SK-N-SH (cell line): ENCODE measurements around the gene ITGA2. TPM values are rescaled to one million over a fixed set of nuclear protein-coding genes. Genes with fewer than 3 reads are reported as not detected.

Source experiments
- CTCF ChIA-PET: fragments of 300-600, 350-600 bp; formaldehyde crosslinking; extraction: SDS; loops from one replicate; lab custom pipeline; 2021; lab: Yijun Ruan, JAX
- POLR2A ChIA-PET: fragments of 350-600 bp; sonication (Branson Sonifier 250); formaldehyde crosslinking; extraction: SDS; loops from one replicate; lab custom pipeline; 2020; ENCODE audit warnings: antibody characterized with exemption, inconsistent platforms; lab: Yijun Ruan, JAX
- DNase-seq: peaks from one replicate; pipeline ENCODE4 v3.0.0; 2012
- H2AFZ ChIP-seq: fragments of 200-600 bp; sonication (generic); 2 replicates; pipeline ENCODE4 v1.8.1; 2016; ENCODE audit warnings: antibody characterized with exemption, mild to moderate bottlenecking, low read depth
- H3F3A ChIP-seq: fragments of 200-600 bp; sonication (generic); replicated peaks from 2 replicates; pipeline ENCODE3; 2016; ENCODE audit warnings: antibody characterized with exemption, mild to moderate bottlenecking; ENCODE audit not compliant: insufficient read depth
- H3K27ac ChIP-seq, 2 experiments: fragments of 200-500 bp in 1 of 2; fragments of 200-600 bp in 1 of 2; sonication (Bioruptor generic) in 1 of 2; sonication (generic), shearing (Covaris generic) in 1 of 2; 2 replicates each; pipeline versions ENCODE4 v1.5.1 to v1.6.1; 2014 to 2016; ENCODE audit warnings: low read depth in 2 of 2, inconsistent platforms in 1 of 2, low read length in 1 of 2, mild to moderate bottlenecking in 1 of 2, mixed read lengths in 1 of 2
- H3K27me3 ChIP-seq: fragments of 200-600 bp; sonication (generic), shearing (Covaris generic); 2 replicates; pipeline ENCODE4 v1.6.1; 2016; ENCODE audit warnings: mixed run types; ENCODE audit not compliant: insufficient read depth
- H3K36me3 ChIP-seq, 2 experiments: fragments of 200-500 bp in 1 of 2; fragments of 200-600 bp in 1 of 2; sonication (Bioruptor generic) in 1 of 2; sonication (generic) in 1 of 2; replicated peaks in 1 of 2; 2 replicates each; pipeline versions ENCODE3 to v1.5.1; 2014 to 2016; ENCODE audit warnings: low read length in 1 of 2, mild to moderate bottlenecking in 1 of 2; ENCODE audit not compliant: insufficient read depth in 2 of 2, control insufficient read depth in 1 of 2
- H3K4me1 ChIP-seq, 2 experiments: fragments of 200-500 bp in 1 of 2; fragments of 200-600 bp in 1 of 2; sonication (Bioruptor generic) in 1 of 2; sonication (generic), shearing (Covaris generic) in 1 of 2; 2 replicates each; pipeline versions ENCODE4 v1.5.1 to v1.6.1; 2014 to 2016; ENCODE audit warnings: low read depth in 1 of 2, low read length in 1 of 2, mixed run types in 1 of 2; ENCODE audit not compliant: insufficient read depth in 2 of 2, control insufficient read depth in 1 of 2
- H3K4me2 ChIP-seq: fragments of 200-600 bp; sonication (generic), shearing (Covaris generic); 2 replicates; pipeline ENCODE4 v1.6.1; 2017; ENCODE audit warnings: mixed run types
- H3K4me3 ChIP-seq, 2 experiments: fragments of 200-500 bp in 1 of 2; fragments of 200-600 bp in 1 of 2; sonication (Bioruptor generic) in 1 of 2; sonication (generic), shearing (Covaris generic) in 1 of 2; 2 replicates each; pipeline versions ENCODE4 v1.5.1 to v1.8.1; 2014 to 2016; ENCODE audit warnings: low read depth in 2 of 2, inconsistent platforms in 1 of 2, low read length in 1 of 2, mild to moderate bottlenecking in 1 of 2, mixed read lengths in 1 of 2, moderate library complexity in 1 of 2
- H3K79me2 ChIP-seq: fragments of 200-600 bp; sonication (generic); 2 replicates; pipeline ENCODE4 v1.8.1; 2017; ENCODE audit warnings: mild to moderate bottlenecking; ENCODE audit not compliant: insufficient read depth
- H3K9ac ChIP-seq: fragments of 200-600 bp; sonication (generic); 2 replicates; pipeline ENCODE4 v1.6.1; 2017; ENCODE audit warnings: mixed run types
- H3K9me2 ChIP-seq: fragments of 200-600 bp; sonication (generic); 2 replicates; pipeline ENCODE4 v1.6.1; 2017; ENCODE audit warnings: mixed run types
- H3K9me3 ChIP-seq: fragments of 200-600 bp; sonication (generic); 2 replicates; pipeline ENCODE4 v1.6.1; 2017; ENCODE audit warnings: mixed run types, mild to moderate bottlenecking, moderate library complexity
- H4K20me1 ChIP-seq: fragments of 200-600 bp; sonication (generic); 2 replicates; pipeline ENCODE4 v1.6.1; 2017; ENCODE audit warnings: mild to moderate bottlenecking, mixed run types; ENCODE audit not compliant: insufficient read depth
- CHD2 ChIP-seq: fragments of 150-350 bp; IDR thresholded peaks from 2 replicates; pipeline ENCODE4 v1.6.1; 2018; ENCODE audit warnings: low read length; ENCODE audit not compliant: partially characterized antibody
- EP300 ChIP-seq, 2 experiments: IDR thresholded peaks; 2 replicates each; pipeline versions ENCODE4 v1.4.0 to v1.6.1; 2012; ENCODE audit warnings: borderline replicate concordance in 1 of 2, low read depth in 1 of 2, low read length in 1 of 2
- FOSL2 ChIP-seq: IDR thresholded peaks from 2 replicates; pipeline ENCODE4 v1.4.0; 2012; ENCODE audit warnings: low read depth, mild to moderate bottlenecking, moderate library complexity, borderline replicate concordance
- FOXM1 ChIP-seq: IDR thresholded peaks from 2 replicates; pipeline ENCODE4 v1.4.0; 2012; ENCODE audit warnings: low read depth, mild to moderate bottlenecking
- GABPA ChIP-seq: IDR thresholded peaks from 2 replicates; pipeline ENCODE4 v1.4.0; 2012; ENCODE audit warnings: low read depth, mild to moderate bottlenecking
- JUND ChIP-seq: IDR thresholded peaks from 2 replicates; pipeline ENCODE4 v1.4.0; 2012
- MEF2A ChIP-seq: IDR thresholded peaks from 2 replicates; pipeline ENCODE4 v1.4.0; 2012; ENCODE audit warnings: low read depth, borderline replicate concordance
- NRF1 ChIP-seq: IDR thresholded peaks from 2 replicates; pipeline ENCODE4 v1.6.1; 2012; ENCODE audit warnings: low read depth, mild to moderate bottlenecking, low read length
- POLR2AphosphoS5 ChIP-seq: IDR thresholded peaks from 2 replicates; pipeline ENCODE4 v1.6.1; 2012; ENCODE audit warnings: low read depth, low read length
- RAD21 ChIP-seq: IDR thresholded peaks from 2 replicates; pipeline ENCODE4 v1.6.1; 2012; ENCODE audit warnings: mild to moderate bottlenecking, low read length
- RFX5 ChIP-seq: IDR thresholded peaks from 2 replicates; pipeline ENCODE4 v1.6.1; 2012; ENCODE audit warnings: mild to moderate bottlenecking, improper control_type of control experiment, low read length
- RXRA ChIP-seq: IDR thresholded peaks from 2 replicates; pipeline ENCODE4 v1.4.0; 2012; ENCODE audit warnings: low read depth, mild to moderate bottlenecking, borderline replicate concordance
- SIN3A ChIP-seq: IDR thresholded peaks from 2 replicates; pipeline ENCODE4 v1.6.1; 2012; ENCODE audit warnings: low read depth, mild to moderate bottlenecking, low read length, moderate library complexity, borderline replicate concordance
- SMC3 ChIP-seq: IDR thresholded peaks from 2 replicates; pipeline ENCODE4 v1.6.1; 2012; ENCODE audit warnings: low read depth, low read length, improper control_type of control experiment
- TCF12 ChIP-seq: IDR thresholded peaks from 2 replicates; pipeline ENCODE4 v1.4.0; 2012
- WGBS: methylation state at CpG from one replicate; pipeline ENCODE4 v1.1.6; 2017; ENCODE audit warnings: low lambda C conversion rate; 5-methylcytosine and 5-hydroxymethylcytosine counted together
- polyA plus RNA-seq, 3 experiments: library from polyadenylated mRNA; depleted of rRNA; stranded (reverse); fragments of >200 nt; gene quantifications; 2 replicates each; pipeline ENCODE4 v1.2.3, GENCODE V29; 2012
- TF ChIP-seq, protein P1 (sequence below): fragments of 200-600 bp; sonication (generic); IDR thresholded peaks from 2 replicates; pipeline ENCODE4 v1.6.1; 2017; ENCODE audit warnings: antibody characterized with exemption, mild to moderate bottlenecking, moderate library complexity
- TF ChIP-seq, protein P2 (sequence below): fragments of 150-350 bp; IDR thresholded peaks from 2 replicates; pipeline ENCODE4 v1.6.1; 2017; ENCODE audit warnings: antibody characterized with exemption, low read length, low read depth, borderline replicate concordance
- TF ChIP-seq, protein P3 (sequence below): IDR thresholded peaks from 2 replicates; pipeline ENCODE4; 2012

The ITGA2 gene
- polyA plus RNA-seq, 1 of the 3 experiments (the other 2 are of a cell fraction): 38.2 TPM

DNA sequence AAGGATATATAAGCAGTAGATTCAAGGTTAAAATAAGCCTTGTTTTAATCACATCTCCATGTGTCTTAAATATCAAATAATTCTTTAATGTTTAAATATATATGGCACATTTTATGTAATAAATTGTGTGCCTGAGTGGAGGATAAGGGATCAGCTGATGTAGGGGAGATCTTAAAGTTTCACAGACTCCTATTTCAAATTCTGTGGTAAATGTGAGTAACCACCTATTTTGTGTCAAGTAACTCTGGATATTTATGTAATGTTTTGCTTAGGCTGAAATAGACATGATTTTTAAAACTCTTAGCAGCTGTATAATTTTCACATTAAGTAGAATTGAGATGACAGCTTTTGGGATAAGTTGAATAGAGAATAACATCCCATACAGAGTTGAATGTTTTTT lies 41.3 kb upstream of the ITGA2 start:
- Histone ChIP-seq H3K79me2 (no peaks in the 10 kb centered on the region), H3K27ac (peak overlapping the region; percentile 62 to 81), H4K20me1 (no peaks in the 10 kb centered on the region), H3K36me3 (peaks cover 8 to 11% of the 10 kb centered on the region in 2 experiments), H3K4me3 (no peak overlapping the region), H3K9me3 (no peaks in the 10 kb centered on the region), H2AFZ (no peak overlapping the region), H3F3A (peaks cover 24% of the 10 kb centered on the region), H3K4me2 (peak overlapping the region; percentile 81; the same call in 1 of the 2 replicates), H3K9me2 (no peaks in the 10 kb centered on the region), H3K4me1 (peaks cover 26 to 27% of the 10 kb centered on the region in 2 experiments), H3K9ac (peak overlapping the region; percentile 12; the same call in 1 of the 2 replicates), H3K27me3 (no peaks in the 10 kb centered on the region)
- TF ChIP-seq EP300 (IDR thresholded peaks at IDR 0.05; ENCODE audit: borderline replicate concordance in 1 of 2, low read depth in 1 of 2, low read length in 1 of 2): no peak
- no peak for TF ChIP-seq NRF1
- no peak for TF ChIP-seq FOSL2
- TF ChIP-seq CHD2: no peak
- no peak for TF ChIP-seq RXRA
- TF ChIP-seq SIN3A: no peak
- no peak for TF ChIP-seq POLR2AphosphoS5
- TF ChIP-seq GABPA: no peak
- TF ChIP-seq, protein P1, sequence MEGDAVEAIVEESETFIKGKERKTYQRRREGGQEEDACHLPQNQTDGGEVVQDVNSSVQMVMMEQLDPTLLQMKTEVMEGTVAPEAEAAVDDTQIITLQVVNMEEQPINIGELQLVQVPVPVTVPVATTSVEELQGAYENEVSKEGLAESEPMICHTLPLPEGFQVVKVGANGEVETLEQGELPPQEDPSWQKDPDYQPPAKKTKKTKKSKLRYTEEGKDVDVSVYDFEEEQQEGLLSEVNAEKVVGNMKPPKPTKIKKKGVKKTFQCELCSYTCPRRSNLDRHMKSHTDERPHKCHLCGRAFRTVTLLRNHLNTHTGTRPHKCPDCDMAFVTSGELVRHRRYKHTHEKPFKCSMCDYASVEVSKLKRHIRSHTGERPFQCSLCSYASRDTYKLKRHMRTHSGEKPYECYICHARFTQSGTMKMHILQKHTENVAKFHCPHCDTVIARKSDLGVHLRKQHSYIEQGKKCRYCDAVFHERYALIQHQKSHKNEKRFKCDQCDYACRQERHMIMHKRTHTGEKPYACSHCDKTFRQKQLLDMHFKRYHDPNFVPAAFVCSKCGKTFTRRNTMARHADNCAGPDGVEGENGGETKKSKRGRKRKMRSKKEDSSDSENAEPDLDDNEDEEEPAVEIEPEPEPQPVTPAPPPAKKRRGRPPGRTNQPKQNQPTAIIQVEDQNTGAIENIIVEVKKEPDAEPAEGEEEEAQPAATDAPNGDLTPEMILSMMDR: no peak
- no peak for TF ChIP-seq JUND
- TF ChIP-seq MEF2A: no peak
- ChIA-PET POLR2A (no interaction called here), CTCF (interaction anchor here (0.6 to 5.8 kb wide), 31 partner anchors 8 to 1989 kb away, joined by 3 to 79 read pairs (median 4); partner anchors contain the start of gene MOCS2)
- no peak for DNase-seq

DNA sequence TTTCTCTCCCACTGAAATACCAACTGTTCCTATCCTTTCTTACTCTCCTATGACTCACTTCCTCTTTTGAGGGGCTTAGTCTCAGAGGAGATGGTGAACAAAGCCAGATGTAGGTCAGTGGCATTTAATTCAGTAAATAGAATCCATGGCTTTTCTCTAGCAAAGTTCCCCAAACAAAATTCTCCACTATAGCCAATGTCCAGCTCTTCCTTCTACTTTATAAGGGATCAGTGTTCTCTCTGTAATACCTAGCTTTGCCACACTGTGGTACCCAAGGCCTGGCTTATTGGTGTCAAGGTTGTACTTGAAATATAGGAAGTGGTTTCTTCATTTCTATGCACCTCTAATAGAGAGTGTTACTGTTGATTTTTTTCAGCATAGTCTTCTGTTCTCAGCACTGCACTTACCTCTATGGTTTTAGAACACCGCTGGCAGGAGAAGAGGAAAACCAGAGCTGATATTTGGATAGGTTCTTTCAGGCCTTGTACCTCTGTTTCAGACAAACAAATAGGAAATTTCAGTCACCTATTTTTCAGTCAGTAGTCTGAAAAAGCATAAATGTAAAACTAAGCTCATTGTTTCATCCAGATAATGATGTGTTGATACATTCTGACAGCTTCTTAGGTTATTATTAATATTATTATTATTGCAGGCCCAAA lies 40.6 kb upstream of the ITGA2 start:
- H3K27ac ChIP-seq: peak overlapping the region; percentile 73 to 81
- no peaks in the 10 kb centered on the region for H3K9me3 ChIP-seq
- peaks cover 8 to 16% of the 10 kb centered on the region in 2 experiments for H3K36me3 ChIP-seq
- DNase-seq: peak; percentile 58
- H4K20me1 ChIP-seq: no peaks in the 10 kb centered on the region
- H3K79me2 ChIP-seq: no peaks in the 10 kb centered on the region
- peaks cover 26 to 27% of the 10 kb centered on the region in 2 experiments for H3K4me1 ChIP-seq
- peak overlapping the region; percentile 83; the same call in 1 of the 2 replicates for H2AFZ ChIP-seq
- peak overlapping the region in 1 of 2 experiments; percentile 6; a peak in 1 of 4 replicates for H3K4me3 ChIP-seq
- ChIA-PET POLR2A (no interaction called here), CTCF (interaction anchor here (0.6 to 5.8 kb wide), 36 partner anchors 8 to 1990 kb away, joined by 3 to 79 read pairs (median 4); partner anchors contain the start of genes ITGA1, MOCS2 and PELO)
- TF ChIP-seq RAD21 (peak; percentile 96), SMC3 (peak; percentile 78), FOSL2 (peak; percentile 68; the same call in 1 of the 2 replicates), JUND (peak; percentile 80), CHD2 (no peak), TCF12 (peak; percentile 91), RFX5 (0 out of 2 replicates have a peak, but pooled peaks have one; percentile 32), SIN3A (peak; percentile 63; the same call in 1 of the 2 replicates), FOXM1 (no peak), POLR2AphosphoS5 (peak; percentile 30; the same call in 1 of the 2 replicates), EP300 (IDR thresholded peaks at IDR 0.05; ENCODE audit: borderline replicate concordance in 1 of 2, low read depth in 1 of 2, low read length in 1 of 2) (peak in 1 of 2 experiments; percentile 46; a peak in 1 of 4 replicates)
- TF ChIP-seq, protein P2, sequence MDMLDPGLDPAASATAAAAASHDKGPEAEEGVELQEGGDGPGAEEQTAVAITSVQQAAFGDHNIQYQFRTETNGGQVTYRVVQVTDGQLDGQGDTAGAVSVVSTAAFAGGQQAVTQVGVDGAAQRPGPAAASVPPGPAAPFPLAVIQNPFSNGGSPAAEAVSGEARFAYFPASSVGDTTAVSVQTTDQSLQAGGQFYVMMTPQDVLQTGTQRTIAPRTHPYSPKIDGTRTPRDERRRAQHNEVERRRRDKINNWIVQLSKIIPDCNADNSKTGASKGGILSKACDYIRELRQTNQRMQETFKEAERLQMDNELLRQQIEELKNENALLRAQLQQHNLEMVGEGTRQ: no peak
- TF ChIP-seq, protein P3, sequence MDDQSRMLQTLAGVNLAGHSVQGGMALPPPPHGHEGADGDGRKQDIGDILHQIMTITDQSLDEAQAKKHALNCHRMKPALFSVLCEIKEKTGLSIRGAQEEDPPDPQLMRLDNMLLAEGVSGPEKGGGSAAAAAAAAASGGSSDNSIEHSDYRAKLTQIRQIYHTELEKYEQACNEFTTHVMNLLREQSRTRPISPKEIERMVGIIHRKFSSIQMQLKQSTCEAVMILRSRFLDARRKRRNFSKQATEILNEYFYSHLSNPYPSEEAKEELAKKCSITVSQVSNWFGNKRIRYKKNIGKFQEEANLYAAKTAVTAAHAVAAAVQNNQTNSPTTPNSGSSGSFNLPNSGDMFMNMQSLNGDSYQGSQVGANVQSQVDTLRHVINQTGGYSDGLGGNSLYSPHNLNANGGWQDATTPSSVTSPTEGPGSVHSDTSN: peak; percentile 37; the same call in 1 of the 2 replicates
- TF ChIP-seq, protein P1: peak; percentile 88
- 65% methylated on average over 1 of the region's 1 CpG for WGBS
- H3K4me2 ChIP-seq: peak overlapping the region; percentile 81; the same call in 1 of the 2 replicates
- peak overlapping the region; percentile 12; the same call in 1 of the 2 replicates for H3K9ac ChIP-seq
- no peaks in the 10 kb centered on the region for H3K27me3 ChIP-seq
- no peaks in the 10 kb centered on the region for H3K9me2 ChIP-seq
- peaks cover 24% of the 10 kb centered on the region for H3F3A ChIP-seq
